Testis (tissue), 2 donors: ENCODE measurements around the gene AUTS2.

Source experiments
- CTCF ChIP-seq, 3 experiments: fragments of 450-650 bp in 2 of 3; fragments of 200-600 bp in 1 of 3; sonication (generic) in 1 of 3; IDR thresholded peaks; one replicate each; pipeline ENCODE4 v1.5.1; 2016 to 2019; ENCODE audit warnings: antibody characterized with exemption in 3 of 3, mild to moderate bottlenecking in 2 of 3, moderate library complexity in 1 of 3
- POLR2A ChIP-seq: fragments of 450-650 bp; IDR thresholded peaks from one replicate; pipeline ENCODE4 v1.6.1; 2017; ENCODE audit warnings: antibody characterized with exemption, mild to moderate bottlenecking, moderate library complexity

GRCh38 chr7:70591643-70592042, 993.4 kb downstream of the AUTS2 start:
- TF ChIP-seq POLR2A = no peak
- TF ChIP-seq CTCF (IDR thresholded peaks at IDR 0.05) = no peak
